HTERT RPE-1 (cell line): Measurements from ENCODE around the gene TSEN34.
"Not testable (repeated sequence)": the region's sequence is repeated elsewhere in the genome, so short reads cannot be mapped to it uniquely, and the experiment has no call there.

Source experiments
- in situ Hi-C: fragments of 300-500 bp; cut with MboI; formaldehyde crosslinking; loops from 4 replicates; pipeline ENCODE4 v1.14.3; 2020; ENCODE audit warnings: low sequenced_read_pairs

The TSEN34 gene

DNA sequence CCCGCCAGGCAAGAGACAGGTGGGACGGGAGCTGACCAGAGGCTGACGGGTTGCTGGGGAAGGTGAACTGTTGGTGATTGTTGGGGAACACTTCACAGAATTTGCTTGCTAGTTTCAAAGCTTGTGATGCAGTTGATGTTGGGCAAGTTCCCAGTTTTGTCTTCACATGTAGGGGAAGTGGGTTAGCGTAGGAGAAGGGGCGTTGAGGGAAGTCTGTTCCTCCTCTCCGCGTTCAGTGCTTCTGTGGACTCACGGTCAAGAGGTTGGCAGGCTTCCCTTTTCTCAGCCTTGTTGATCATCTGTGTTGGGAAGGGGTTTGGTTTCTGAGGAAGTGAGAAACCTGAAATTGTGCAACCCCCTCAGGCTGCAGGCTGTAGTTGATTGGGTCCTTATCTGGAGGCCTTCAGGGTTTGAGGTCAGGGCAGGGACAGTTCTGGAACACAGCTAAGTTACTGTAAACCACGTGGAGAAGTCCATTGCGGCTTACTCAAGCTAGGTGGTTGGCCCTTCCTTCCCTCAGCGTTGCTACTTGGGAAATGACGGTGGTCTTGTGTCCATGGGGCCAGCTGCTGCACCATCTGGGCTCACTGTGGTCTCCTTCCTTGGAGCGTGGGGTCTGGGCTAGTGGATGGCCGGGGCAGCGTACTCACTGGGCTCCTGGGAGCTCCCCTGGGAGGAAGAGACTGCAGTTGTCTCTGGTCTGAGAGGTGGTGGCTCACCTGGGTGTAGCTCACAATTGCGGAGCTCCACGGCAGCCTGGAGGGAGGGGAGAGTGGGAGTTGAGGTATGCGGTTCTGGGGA is 17.1 kb downstream of the TSEN34 start:
- in situ Hi-C loops: no loop called here

DNA sequence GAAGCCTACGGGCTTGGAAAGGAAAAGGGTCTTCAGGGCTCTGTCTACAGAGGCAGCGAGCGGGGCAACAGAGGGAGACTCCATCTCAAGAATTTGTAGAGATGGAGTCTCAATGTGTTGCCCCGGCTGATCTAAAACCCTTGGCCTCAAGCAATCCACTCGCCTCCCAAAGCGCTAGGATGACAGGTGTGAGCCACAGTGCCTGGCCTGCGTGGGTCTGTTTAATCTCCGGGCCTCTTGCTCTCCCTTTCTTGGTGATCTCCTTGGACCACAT is 17.6 kb downstream of the TSEN34 start:
- in situ Hi-C loops: no loop called here

DNA sequence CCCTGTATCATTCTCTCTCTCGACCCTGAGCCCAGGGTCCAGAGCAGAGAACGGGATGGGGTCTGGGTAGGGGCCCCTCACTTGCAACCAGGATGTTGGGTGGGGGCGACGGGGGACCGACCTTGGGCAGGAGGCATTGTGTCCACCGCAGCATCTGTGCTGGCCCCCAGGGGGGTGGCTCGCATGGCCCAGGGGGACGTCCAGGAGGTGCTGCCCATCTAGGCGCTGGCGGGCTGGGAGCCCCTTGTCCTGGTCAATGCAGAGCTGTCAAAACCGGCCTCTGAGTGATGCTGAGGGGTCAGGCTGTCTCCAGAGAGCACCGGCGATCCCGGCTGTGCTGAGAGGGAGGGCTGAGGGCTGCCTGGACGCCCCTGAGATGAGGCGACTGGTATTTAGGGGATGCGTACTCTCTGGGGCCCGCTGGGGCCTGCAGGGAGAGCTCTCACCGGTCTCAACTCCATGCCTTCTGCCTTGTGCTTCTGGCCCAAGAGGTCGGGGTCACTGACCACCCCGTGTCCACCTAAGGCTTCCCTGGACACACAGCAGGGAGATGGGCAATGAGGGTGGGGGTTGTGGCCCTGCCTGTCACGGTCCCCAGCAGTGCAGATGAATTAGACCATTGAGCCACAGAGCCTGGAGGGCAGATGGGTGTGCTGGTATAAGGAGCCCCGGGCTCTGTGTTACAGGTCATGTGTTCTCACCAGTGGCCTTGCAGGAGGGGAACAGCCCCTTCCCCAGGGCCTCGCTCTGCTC is 18.1 kb downstream of the TSEN34 start:
- in situ Hi-C loops: no loop called here

DNA sequence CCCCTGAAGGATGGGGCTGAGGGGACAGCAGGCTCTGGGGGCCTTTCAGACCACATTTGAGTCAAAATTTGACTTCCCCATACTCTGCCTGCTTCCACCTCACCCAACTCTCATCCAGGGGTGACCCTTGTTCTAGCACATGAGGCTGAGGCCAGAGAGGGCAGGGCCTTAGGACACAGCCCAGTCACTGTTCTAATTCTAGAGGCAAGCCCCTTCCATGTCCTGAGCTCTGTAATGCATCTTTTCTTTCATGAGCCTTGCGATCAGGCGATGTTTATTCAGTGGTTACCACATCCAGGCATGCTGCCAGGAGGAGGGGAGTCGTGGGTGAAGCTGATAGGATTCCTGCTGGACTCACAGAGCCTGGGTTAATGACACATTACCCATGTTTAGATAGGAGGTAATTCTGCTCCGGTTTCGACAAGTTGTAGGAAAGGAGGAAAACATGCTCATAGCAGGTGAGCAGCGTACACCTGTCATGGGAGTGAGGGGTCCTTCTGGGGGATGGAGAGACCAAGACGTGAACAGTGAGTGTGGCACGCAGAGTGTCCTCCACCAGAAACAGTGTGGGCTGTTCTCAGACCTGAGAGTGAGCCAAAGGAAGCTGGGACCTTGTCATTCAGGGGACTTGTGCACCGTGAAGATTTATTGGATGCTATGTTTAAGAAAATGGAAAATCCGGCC is 18.8 kb downstream of the TSEN34 start:
- in situ Hi-C loops: no loop called here

DNA sequence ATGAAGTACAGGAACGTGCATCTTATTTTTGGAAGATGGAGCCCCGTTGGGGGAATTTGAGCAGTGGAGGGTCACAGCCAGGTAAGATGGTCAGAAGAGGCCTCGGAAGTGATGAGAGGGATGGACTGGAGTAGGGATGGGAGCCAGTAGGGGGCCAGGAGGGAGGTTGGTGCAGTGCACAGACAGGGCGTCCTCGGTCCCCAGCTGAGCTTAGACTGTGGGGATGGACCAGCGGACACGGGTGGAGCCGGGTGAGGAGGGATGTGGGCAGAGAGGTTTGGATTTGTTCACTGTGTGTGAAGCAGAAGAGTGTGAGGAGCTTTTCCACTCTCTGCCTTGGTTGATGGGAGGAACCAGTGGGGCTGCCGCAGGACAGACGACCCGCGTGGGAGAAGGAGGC is 20.1 kb downstream of the TSEN34 start:
- in situ Hi-C loops: no loop called here

DNA sequence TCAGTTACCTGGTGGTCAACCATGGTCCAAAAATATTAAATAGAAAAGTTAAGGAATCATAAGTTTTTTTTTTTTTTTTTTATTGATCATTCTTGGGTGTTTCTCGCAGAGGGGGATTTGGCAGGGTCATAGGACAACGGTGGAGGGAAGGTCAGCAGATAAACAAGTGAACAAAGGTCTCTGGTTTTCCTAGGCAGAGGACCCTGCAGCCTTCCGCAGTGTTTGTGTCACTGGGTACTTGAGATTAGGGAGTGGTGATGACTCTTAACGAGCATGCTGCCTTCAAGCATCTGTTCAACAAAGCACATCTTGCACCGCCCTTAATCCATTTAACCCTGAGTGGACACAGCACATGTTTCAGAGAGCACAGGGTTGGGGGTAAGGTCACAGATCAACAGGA is 23.1 kb downstream of the TSEN34 start:
- in situ Hi-C loops: not testable (repeated sequence)

DNA sequence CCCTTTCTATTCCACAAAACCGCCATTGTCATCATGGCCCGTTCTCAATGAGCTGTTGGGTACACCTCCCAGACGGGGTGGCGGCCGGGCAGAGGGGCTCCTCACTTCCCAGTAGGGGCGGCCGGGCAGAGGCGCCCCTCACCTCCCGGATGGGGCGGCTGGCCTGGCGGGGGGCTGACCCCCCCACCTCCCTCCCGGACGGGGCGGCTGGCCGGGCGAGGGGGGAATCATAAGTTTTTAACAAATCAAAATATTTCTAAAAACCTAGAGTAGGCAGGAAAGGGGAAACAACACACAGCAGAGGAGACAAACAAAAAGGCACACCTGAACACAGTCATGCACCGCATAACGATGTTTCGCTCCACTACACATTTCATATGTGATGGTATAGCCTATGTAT is 23.6 kb downstream of the TSEN34 start:
- in situ Hi-C loops: not testable (repeated sequence)

DNA sequence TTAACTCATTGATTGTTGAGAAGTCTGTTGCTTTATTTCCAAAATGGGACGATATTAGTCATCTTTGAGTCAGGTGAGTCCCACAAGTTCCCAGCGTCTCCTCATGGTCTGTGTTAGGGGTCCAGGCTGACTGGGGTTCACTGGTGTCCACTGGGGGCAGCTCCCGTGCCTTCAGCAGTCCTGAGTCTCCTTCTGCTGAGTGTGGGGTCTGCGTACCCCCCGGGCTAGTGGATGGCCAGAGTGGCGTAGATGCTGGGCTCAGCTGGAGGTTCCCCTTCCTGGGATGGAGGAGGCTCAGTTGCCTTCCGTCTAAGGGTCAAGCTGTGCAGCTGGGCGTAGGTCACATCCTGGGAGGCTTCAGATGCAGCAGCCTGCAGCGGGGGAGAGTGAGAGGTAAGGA is 25.8 kb downstream of the TSEN34 start:
- in situ Hi-C loops: no loop called here

DNA sequence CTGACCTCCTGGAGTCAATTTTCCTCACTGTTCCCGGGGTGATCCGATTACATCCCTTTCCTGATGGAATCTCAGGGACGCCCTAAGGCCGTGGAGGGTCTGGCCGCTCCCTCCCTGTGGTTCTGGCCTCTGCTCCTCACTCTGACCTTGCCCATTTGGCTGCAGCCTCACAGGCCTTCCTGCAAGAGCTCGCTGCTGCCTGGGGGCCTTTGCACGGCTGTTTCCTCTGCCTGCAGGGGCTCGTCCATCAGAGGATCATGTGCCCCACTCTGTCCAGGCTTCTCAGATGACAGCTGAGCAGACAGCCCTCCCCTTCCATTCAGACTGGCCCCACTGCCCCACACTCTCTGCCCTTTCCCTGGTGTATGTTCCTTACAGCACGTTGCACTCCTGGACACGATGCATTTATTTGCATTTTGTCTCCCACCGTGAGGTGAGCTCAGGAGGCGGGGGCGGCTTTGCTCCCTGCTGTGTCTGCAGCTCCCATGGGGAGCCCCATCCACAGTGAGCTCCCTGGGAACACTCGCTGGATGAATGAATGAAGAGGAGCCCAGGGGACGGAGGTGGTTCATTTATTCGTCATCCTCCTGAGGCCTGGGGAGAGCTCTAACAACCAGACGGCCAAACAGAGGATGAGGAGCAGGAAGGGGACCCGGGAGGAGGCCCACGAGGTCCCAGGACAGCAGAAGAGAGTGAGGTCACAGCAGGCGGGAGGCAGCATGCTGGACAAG is 26.6 kb downstream of the TSEN34 start:
- in situ Hi-C loops: not testable (repeated sequence)

DNA sequence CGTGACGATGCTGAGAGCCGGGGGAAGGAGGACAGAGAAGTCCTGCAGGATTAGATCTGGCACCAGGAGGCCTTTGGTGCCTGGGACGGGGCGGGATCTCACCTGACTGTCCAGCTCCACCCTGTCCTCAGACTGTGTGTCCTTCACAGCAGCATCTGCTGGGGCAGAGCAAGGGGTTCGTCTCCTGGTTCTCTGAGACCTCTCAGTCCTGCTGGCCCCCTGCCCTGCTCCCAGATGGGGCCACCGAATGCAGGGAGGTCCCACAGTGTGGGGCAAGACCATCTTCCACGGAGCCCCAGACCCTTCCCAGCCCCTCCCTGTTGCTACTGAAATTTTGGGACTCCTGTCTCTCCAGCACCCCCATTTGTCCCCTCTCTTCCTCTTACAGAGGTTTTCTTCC is 27.2 kb downstream of the TSEN34 start:
- in situ Hi-C loops: no loop called here

DNA sequence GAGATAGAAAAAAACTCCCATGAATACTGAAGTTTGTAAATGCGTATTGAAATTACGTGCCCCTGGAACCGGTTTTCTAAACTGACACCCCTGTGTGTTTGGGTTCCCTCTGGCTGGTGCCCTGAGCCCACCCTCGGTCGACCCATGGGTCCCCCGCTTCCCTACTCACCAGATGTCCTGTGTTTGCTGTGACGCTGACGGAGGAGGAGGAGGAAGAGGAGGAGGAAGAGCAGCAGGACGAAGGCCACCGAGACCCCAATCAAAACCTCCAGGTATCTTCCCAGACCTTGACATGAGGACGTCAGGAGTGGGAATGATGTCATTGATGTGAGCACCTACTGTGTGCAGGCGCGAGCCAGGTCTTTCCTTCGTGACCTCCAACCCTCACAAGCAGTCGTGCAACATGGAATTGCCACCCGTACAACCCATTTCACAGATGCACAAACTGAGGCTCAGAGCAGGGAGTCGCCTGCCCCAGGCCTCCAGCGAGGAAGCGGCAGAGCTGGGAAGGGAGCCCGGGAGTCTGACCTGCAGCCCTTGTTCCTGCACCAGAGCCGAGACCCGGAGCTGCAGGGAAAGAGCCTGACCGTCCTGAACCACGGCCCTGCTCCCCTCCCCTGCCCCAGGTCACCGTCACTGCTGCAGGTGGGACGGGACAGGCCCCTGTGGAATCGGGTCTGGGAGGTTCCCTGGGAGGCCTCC is 28.0 kb downstream of the TSEN34 start:
- in situ Hi-C loops: no loop called here

DNA sequence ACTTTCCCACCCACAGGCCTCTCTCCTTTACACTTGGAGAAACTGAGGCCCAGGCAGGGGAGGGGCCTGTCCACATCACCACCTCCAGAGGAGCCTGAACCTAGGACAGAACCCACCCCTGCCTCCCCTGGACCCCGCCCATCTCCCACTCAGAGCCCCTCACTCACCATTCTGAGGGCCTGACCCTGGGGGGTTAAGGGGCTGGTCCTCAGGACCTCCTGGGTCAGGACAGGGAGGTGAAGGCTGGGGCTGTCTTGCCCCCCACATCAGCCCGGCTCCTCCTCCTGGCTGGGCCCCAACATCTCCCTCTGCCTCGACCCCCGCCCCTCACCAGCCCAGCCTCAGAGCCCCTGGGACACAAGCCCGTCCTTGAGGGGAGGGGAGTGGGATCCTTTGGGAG is 28.6 kb downstream of the TSEN34 start:
- in situ Hi-C loops: not testable (repeated sequence)

DNA sequence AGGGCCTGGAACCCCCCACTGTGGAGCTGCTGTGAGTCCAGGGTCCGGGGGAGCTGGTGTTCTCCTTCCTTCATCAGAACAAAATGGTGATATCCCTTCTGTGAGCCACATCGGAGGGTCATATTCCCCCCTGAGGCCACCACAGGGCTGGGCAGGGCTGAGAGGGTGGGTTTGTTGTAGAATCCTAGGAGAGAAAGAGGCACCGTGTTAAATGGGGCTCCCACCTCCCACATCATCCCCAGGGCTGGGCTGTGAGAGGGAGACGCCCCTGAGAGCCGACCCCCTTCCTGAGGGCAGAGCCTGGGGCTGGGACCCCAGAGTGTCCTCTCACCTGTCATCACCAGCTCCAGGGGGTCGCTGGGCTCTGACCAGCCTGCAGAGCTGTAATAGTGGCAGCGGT is 30.8 kb downstream of the TSEN34 start:
- in situ Hi-C loops: not testable (repeated sequence)

DNA sequence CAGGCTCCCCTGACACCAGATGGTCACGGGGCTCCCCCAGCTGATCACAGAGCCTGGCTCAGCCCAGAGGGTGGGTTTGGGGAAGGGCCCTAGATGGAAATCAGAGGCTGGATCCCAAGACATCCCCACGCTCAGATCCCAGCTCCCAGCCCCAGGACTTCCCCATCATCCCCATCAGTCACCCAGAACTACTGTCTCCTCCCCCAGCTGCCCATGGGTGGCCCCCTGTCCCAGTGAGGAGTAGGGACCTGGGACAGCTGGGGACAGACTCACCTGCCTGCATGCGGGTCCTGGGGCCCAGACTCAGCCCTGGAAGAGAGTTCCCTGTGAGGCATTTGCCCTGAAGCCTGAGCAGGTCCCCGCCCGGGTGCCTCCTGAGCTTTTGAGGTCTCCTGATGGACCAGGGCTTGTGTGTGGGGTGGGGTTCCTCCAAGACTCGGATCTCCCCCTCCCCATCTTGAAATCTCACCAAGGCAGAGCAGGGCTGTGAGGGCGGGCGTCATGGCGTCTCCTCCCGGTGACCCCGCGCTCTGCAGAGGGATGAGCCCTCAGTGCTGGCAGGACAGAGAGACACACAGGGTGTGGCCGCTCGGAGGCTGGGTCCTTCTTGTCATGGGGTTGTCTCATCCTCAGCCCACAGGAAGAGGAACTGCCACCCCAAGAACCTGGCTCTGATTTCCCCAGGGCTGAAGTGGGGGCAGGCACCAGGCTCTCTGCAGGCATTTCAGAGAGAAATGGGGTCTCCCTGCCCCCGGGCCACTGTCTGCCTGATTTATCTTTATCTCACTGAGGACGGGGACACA is 31.6 kb downstream of the TSEN34 start, which contains the start of gene LILRB3:
Gene LILRB3 (minus strand): TSS at position 534 of the 803 bp plus-strand sequence. CDS start 31 bp downstream, at position 503.
- in situ Hi-C loops: not testable (repeated sequence)

DNA sequence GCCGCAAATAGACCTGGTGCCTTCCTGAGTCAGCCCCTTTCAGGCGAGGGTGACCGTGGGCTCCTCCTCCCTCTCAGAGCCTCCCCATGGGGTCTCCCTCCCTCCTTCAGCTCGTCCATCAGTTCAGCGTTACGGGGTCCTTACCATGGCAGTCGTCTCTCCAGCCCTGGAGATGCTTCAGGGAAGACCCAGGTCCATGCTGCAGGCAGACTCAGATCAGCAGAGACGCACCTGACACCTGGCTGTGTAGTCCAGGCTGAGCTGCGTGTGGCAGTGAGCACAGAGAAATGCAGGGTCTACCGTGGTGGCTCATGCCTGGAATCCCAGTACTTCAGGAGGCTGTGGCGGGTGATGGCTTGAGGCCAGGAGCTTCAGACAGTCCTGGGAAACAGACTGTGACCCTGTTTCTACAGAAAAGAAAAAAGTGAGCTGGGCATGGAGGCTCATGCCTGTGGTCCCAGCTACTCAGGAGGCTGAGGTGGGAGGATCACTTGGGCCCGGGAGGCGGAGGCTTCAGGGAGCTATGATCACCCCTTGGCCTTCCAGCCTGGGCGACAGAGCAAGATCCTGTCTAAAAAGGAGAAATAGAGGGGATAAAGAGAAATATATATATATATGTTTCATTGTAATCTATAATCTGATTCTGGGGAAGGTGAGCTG is 32.3 kb downstream of the TSEN34 start:
- in situ Hi-C loops: not testable (repeated sequence)

DNA sequence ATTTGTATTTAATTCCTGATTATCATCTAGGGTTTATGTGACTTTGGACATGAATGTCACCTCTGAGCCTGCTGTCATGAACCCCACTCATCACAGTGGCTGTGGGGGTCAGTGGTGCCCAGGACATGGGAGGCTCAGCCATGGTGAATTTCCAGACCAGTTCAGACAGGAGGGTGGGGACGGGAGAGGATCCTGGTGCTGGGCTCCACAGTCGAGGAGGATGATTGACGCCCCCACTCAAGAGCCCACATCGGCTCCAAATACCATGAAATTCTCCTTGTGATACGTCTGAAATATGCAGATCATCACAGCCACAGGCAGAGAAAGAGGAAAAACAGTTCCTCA is 32.8 kb downstream of the TSEN34 start:
- in situ Hi-C loops: not testable (repeated sequence)

DNA sequence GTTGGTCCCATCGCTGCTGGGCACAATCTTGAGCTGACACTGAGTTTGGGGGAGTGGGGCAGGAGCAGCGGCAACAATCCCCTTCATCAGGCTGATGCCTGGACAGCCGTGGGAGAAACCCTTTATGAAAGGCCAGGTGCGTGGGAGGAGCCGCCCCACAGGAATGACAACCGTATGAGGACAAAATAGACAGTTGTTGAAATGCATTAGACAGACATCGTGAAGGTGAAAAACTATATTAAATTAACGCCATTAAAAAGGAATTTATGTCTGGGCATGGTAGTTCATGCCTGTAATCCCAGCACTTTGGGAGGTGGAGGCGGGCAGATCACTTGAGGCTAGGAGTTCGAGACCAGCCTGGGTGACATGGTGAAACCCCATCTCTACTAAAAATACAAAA is 33.5 kb downstream of the TSEN34 start:
- in situ Hi-C loops: not testable (repeated sequence)

DNA sequence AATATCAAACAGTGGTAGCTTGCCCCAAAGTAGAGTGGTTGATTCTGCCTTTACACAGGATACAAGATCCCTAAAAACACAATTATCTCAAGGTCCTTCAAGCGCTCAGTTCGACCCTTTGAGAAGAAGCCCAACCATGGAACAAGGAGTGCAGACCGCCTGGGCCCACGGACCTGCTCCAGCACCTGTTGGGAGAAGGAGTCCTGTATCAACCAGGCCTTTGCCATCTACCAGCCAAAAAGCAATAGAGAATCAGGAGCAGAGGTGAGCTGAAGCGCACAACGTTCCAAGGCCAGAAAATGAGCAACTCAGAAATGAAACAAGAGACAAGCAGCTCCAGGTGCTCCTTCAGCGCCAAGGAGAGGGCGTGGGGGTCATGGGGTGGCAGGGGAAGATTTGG is 38.0 kb downstream of the TSEN34 start:
- in situ Hi-C loops: no loop called here

DNA sequence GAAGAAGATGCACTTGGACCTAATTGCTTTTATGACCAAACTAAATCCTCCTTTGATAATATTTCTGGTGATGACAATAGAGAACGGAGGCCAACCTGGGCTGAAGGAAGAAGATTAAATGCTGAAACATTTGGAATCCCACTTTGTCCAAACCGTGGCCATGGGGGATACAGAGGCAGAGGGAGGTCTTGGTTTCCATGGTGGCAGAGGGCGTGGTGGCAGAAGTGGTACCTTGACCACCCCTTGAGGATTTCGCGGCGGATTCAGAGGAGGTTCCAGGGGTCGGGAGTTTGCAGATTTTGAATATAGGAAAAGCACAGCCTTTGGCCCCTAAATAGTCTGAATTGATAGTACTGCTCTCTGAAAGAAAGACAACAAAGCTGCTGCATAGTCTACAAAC is 38.9 kb downstream of the TSEN34 start:
- in situ Hi-C loops: no loop called here
